Measurements from ENCODE around the gene KLHL12. TPM values are rescaled to one million over a fixed set of nuclear protein-coding genes. Genes with fewer than 3 reads are reported as not detected.

KLHL12 gene
- total and polyA plus RNA-seq, 4 donors = 12.4 to 25.6 (median 22.5) TPM

DNA sequence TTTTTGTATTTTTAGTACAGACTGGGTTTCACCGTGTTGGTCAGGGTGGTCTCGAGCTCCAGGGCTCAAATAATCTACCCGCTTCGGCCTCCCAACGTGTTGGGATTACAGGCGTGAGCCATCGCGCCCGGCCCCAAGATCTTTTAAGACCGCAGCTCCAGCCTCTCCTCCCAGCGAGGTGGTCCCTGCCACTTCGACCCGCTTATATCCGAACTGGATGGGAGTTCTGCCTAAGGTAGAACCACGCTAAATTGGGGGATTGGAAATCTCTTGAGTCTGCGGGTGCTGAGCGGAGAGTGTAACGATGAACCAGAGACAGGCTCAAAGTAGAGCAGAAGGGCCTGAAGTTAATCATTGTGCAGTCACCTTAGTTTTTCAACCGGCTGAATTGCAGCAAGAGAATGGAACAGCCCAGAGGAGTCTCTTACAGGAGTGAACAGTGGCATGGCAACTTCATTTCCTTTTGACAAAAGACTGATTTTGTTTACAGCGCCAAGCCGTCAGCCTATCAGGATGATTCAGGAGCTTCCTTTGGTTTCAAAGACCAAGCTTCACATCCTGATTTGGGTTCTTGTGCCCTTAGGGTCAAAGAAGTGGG, 40.7 kb upstream of the KLHL12 start:
- peak; percentile 1 for ATAC-seq (ENCODE audit: insufficient read depth, low FRiP score)
- peak; percentile 15 to 54 (median 46) for DNase-seq
- peak overlapping the region; percentile 70 to 89 for H3K27ac ChIP-seq (ENCODE audit: low read depth in 1 of 2, low read length in 1 of 2)
- peaks cover 0 to 3% (median 0%) of the 10 kb centered on the region in 3 donors for H3K27me3 ChIP-seq (ENCODE audit: control insufficient read depth in 3 of 3, insufficient read depth in 3 of 3, low read length in 2 of 3)
- H3K4me3 ChIP-seq = peak overlapping the region; percentile 23
- peaks cover 0 to 9% (median under 1%) of the 10 kb centered on the region in 4 donors for H3K36me3 ChIP-seq (ENCODE audit: control insufficient read depth in 4 of 4, insufficient read depth in 4 of 4, low read length in 4 of 4)
- H3K9ac ChIP-seq (ENCODE audit: insufficient read depth in 1 of 2, low read length in 2 of 2) = peak overlapping the region; percentile 39 to 46
- peaks cover 0 to 19% (median 13%) of the 10 kb centered on the region in 5 donors for H3K4me1 ChIP-seq (ENCODE audit: control insufficient read depth in 5 of 5, insufficient read depth in 5 of 5, low read length in 5 of 5)
- 2 to 6% methylated on average over 21 of the region's 21 CpGs for WGBS, 2 donors
- TF ChIP-seq, protein P1, sequence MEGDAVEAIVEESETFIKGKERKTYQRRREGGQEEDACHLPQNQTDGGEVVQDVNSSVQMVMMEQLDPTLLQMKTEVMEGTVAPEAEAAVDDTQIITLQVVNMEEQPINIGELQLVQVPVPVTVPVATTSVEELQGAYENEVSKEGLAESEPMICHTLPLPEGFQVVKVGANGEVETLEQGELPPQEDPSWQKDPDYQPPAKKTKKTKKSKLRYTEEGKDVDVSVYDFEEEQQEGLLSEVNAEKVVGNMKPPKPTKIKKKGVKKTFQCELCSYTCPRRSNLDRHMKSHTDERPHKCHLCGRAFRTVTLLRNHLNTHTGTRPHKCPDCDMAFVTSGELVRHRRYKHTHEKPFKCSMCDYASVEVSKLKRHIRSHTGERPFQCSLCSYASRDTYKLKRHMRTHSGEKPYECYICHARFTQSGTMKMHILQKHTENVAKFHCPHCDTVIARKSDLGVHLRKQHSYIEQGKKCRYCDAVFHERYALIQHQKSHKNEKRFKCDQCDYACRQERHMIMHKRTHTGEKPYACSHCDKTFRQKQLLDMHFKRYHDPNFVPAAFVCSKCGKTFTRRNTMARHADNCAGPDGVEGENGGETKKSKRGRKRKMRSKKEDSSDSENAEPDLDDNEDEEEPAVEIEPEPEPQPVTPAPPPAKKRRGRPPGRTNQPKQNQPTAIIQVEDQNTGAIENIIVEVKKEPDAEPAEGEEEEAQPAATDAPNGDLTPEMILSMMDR (IDR thresholded peaks at IDR 0.05; ENCODE audit: control extremely low read depth, extremely low read depth) = no peak
- H3K9me3 ChIP-seq (ENCODE audit: control insufficient read depth in 4 of 4, insufficient read depth in 3 of 4, low read length in 3 of 4) = no peaks in the 10 kb centered on the region

DNA sequence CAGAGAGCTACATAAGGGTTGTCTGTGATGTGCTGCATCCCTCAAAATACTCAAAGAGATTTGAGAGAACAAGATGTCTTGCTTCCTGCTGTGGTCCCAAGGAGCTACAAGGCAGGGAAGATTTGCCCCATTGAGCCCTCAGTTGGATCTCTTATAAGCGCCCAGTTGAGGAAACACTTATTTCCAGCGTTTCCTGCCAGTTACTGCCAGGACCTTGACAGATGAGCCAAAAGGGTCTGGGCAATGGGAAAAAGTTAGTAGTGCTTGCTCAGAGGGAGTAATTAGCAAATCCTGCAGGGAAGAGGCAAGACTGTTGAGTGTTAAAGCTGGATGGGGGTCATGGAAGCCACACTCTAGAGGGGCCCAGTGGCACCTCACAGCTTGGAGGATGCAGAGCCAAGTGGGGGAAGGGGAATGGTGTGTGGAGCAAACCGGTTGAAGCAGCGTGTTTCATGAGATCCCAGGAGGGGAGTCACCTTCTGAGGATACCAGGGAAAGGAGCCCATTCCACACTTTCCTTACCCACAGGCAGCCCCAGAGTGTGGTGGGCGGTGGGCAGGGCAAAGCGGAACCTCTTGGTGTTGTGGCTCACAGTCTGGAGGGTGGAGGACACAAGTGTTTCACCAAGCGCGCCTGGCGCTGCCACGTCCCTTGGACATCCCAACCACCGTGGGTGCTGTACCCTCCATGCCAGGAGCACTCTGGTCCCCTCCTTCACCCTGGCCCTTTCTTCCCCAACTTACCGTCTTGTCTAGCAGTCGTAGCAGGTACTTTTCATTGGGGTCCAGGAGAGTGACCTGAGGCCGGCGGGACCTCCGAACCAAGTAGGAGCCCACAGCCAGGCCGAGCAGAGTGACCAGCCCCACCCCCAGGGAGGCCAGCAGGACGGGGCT, 39.2 kb upstream of the KLHL12 start:
- no peak for DNase-seq
- ATAC-seq (ENCODE audit: insufficient read depth, low FRiP score) = no peak
- peaks cover 0 to 18% (median 7%) of the 10 kb centered on the region in 4 donors for H3K36me3 ChIP-seq (ENCODE audit: control insufficient read depth in 4 of 4, insufficient read depth in 4 of 4, low read length in 4 of 4)
- TF ChIP-seq, protein P1 (IDR thresholded peaks at IDR 0.05; ENCODE audit: control extremely low read depth, extremely low read depth) = no peak
- H3K9ac ChIP-seq (ENCODE audit: insufficient read depth in 1 of 2, low read length in 2 of 2) = peak overlapping the region; percentile 60 to 78
- peaks cover 0 to 19% (median 13%) of the 10 kb centered on the region in 5 donors for H3K4me1 ChIP-seq (ENCODE audit: control insufficient read depth in 5 of 5, insufficient read depth in 5 of 5, low read length in 5 of 5)
- no peaks in the 10 kb centered on the region for H3K27me3 ChIP-seq (ENCODE audit: control insufficient read depth in 3 of 3, insufficient read depth in 3 of 3, low read length in 2 of 3)
- peak overlapping the region; percentile 88 for H3K4me3 ChIP-seq
- H3K27ac ChIP-seq (ENCODE audit: low read depth in 1 of 2, low read length in 1 of 2) = peak overlapping the region; percentile 97
- 41 to 51% methylated on average over 18 of the region's 18 CpGs for WGBS, 2 donors
- no peaks in the 10 kb centered on the region for H3K9me3 ChIP-seq (ENCODE audit: control insufficient read depth in 4 of 4, insufficient read depth in 3 of 4, low read length in 3 of 4)

DNA sequence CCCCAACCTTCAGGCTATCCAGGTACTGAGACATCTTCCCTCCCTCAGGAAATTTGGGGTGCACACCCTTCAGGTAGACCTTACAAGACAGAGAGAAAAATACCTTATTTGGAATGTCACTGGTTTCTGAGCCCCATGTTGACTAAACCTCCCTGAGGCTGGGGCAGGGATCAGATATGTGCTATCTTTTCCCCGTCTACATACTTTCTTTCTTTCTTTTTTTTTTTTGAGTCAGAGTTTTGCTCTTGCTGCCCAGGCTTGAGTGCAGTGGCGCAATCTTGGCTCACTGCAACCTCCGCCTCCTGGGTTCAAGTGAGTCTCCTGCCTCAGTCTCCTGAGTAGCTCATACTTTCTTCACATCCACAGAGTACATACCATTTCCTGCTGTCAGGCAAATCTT, 38.4 kb upstream of the KLHL12 start:
- TF ChIP-seq, protein P1 (IDR thresholded peaks at IDR 0.05; ENCODE audit: control extremely low read depth, extremely low read depth) = no peak
- Histone ChIP-seq H3K9me3 (ENCODE audit: control insufficient read depth in 4 of 4, insufficient read depth in 3 of 4, low read length in 3 of 4) (no peaks in the 10 kb centered on the region), H3K4me1 (ENCODE audit: control insufficient read depth in 5 of 5, insufficient read depth in 5 of 5, low read length in 5 of 5) (peaks cover 0 to 19% (median 13%) of the 10 kb centered on the region in 5 donors), H3K27me3 (ENCODE audit: control insufficient read depth in 3 of 3, insufficient read depth in 3 of 3, low read length in 2 of 3) (no peaks in the 10 kb centered on the region), H3K9ac (ENCODE audit: insufficient read depth in 1 of 2, low read length in 2 of 2) (no peak overlapping the region), H3K36me3 (ENCODE audit: control insufficient read depth in 4 of 4, insufficient read depth in 4 of 4, low read length in 4 of 4) (peaks cover 0 to 18% (median 7%) of the 10 kb centered on the region in 4 donors), H3K27ac (ENCODE audit: low read depth in 1 of 2, low read length in 1 of 2) (peak overlapping the region in 1 of 2 donors; percentile 97), H3K4me3 (no peak overlapping the region)
- no peak for DNase-seq
- 78 to 79% methylated on average over 3 of the region's 3 CpGs for WGBS, 2 donors
- no peak for ATAC-seq (ENCODE audit: insufficient read depth, low FRiP score)
